ENCODE data around the gene POLR3E.

Gene POLR3E

DNA sequence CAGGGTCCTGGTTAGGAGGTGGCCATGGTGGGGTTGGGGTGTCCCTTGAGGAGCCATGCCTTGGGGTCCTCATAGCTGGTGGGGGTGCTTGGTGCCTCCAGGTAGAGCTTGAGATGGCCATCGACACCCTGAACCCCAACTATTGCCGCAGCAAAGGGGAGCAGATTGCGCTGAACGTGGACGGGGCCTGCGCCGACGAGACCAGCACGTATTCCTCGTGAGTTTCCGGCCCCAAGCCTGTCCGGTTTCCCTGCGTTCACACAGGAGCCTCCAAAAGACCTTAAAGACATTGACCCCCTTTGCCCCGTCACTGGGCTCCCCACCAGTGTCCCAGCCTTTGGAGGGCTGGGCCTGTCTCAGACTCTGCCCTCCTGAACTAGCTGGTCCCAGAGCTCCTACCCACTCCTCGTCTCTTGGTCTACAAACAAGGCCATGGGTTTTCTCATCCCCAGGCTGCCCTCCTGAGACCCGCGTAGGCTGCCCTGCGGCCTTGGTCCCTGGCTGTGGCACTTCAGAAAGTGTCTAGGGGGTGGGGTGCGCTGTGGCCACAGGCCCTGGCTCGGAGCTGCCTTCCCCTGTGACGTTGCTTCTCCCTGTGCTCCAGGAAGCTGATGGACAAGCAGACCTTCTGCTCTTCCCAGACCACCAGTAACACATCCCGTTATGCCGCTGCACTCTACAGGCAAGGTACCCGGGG lies 11.8 kb downstream of the POLR3E start:
- H3K4me3 ChIP-seq (ENCODE audit: low read depth, low read length): no peak overlapping the region
- DNase-seq (ENCODE audit: low read depth): no peak
- TF ChIP-seq, protein P1, sequence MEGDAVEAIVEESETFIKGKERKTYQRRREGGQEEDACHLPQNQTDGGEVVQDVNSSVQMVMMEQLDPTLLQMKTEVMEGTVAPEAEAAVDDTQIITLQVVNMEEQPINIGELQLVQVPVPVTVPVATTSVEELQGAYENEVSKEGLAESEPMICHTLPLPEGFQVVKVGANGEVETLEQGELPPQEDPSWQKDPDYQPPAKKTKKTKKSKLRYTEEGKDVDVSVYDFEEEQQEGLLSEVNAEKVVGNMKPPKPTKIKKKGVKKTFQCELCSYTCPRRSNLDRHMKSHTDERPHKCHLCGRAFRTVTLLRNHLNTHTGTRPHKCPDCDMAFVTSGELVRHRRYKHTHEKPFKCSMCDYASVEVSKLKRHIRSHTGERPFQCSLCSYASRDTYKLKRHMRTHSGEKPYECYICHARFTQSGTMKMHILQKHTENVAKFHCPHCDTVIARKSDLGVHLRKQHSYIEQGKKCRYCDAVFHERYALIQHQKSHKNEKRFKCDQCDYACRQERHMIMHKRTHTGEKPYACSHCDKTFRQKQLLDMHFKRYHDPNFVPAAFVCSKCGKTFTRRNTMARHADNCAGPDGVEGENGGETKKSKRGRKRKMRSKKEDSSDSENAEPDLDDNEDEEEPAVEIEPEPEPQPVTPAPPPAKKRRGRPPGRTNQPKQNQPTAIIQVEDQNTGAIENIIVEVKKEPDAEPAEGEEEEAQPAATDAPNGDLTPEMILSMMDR (IDR thresholded peaks at IDR 0.05; ENCODE audit: insufficient read depth, low read depth, low read length, missing control alignments): no peak

DNA sequence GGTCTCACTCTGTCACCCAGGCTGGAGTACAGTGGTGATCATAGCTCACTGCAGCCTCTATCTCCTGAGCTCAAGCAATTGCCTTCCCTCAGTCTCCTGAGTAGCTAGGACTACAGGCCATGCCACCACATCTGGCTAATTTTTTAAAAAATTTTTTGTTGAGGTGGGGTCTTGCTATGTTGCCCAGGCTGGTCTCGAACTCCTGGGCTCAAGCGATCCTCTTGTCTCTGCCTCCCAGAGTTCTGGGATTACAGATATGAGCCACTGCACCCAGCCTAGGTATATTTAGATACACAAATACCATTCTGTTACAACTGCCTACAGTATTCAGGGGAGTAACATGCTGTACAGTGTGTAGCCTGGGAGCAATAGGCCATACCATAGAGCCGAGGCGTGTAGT lies 14.3 kb downstream of the POLR3E start:
- H3K4me3 ChIP-seq (ENCODE audit: low read depth, low read length): no peak overlapping the region
- TF ChIP-seq, protein P1 (IDR thresholded peaks at IDR 0.05; ENCODE audit: insufficient read depth, low read depth, low read length, missing control alignments): no peak
- no peak for DNase-seq (ENCODE audit: low read depth)

DNA sequence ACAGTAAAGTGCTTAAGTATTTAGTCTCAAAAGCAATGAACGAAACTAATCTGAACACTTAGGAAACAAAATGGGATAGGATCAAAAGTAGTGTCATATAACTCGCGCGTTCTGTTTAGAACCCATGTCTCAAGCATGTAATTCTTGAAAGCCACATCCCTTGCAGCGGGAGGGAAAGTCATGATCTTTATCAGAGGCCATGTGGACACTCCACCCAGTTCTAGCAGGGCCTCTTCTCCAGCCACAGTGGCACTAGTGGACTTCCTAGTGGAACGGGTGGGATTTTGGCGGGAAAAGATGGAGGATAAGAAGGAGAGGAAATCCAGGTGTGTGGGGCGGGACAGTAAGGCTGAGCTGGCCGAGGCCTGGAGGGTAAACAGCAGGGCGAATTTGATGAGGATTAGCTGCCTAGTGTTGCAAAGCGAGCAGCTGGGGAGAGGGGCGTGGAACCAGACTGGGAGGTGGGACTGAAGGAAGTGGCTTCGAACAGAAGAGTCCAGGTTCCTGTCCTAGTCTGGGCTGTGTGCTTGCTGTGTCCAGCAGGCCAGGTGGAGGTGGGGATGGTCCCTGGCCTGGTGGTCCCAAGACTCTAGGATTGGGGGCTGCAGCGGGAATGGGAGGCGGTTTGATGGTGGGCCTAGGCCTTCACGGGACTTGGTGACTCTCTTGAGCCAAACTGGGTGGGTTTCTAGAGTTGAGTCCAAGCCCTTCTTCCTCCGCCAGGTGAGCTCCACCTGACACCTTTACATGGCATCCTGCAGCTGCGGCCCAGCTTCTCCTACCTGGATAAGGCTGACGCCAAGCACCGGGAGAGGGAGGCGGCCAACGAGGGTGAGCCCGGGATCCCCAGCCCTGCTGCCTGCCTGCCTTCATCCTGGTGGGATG lies 15.9 kb downstream of the POLR3E start:
- DNase-seq (ENCODE audit: low read depth): no peak
- TF ChIP-seq, protein P1 (IDR thresholded peaks at IDR 0.05; ENCODE audit: insufficient read depth, low read depth, low read length, missing control alignments): no peak
- no peak overlapping the region for H3K4me3 ChIP-seq (ENCODE audit: low read depth, low read length)

DNA sequence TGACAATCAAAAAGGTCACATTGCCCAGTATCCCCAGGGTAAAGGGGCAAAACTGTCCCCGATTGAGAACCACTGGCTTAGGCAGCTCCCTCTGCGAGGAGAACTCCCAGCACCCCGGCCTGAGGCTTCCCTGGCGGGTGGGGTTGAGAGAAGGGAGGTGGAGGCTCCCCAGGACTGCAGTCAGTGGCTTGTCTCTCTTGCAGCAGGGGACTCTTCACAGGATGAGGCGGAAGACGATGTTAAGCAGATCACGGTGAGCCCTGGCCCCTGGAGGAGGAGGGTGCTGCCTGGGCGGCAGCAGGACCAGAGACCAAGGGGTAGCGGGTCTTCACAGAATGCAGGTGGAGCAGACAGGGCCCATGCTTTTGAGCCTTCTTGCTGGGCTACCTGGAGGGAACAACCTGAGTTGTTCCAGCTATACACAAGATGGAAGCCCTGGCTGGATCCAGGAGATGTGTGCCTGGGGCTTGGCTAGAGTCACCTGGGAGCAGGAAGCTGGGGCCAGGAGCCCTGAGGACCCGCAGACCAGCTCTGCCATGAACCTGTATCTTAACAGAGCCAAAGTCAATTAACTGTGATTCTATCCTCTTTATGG lies 16.8 kb downstream of the POLR3E start:
- TF ChIP-seq, protein P1 (IDR thresholded peaks at IDR 0.05; ENCODE audit: insufficient read depth, low read depth, low read length, missing control alignments): no peak
- no peak for DNase-seq (ENCODE audit: low read depth)
- no peak overlapping the region for H3K4me3 ChIP-seq (ENCODE audit: low read depth, low read length)

DNA sequence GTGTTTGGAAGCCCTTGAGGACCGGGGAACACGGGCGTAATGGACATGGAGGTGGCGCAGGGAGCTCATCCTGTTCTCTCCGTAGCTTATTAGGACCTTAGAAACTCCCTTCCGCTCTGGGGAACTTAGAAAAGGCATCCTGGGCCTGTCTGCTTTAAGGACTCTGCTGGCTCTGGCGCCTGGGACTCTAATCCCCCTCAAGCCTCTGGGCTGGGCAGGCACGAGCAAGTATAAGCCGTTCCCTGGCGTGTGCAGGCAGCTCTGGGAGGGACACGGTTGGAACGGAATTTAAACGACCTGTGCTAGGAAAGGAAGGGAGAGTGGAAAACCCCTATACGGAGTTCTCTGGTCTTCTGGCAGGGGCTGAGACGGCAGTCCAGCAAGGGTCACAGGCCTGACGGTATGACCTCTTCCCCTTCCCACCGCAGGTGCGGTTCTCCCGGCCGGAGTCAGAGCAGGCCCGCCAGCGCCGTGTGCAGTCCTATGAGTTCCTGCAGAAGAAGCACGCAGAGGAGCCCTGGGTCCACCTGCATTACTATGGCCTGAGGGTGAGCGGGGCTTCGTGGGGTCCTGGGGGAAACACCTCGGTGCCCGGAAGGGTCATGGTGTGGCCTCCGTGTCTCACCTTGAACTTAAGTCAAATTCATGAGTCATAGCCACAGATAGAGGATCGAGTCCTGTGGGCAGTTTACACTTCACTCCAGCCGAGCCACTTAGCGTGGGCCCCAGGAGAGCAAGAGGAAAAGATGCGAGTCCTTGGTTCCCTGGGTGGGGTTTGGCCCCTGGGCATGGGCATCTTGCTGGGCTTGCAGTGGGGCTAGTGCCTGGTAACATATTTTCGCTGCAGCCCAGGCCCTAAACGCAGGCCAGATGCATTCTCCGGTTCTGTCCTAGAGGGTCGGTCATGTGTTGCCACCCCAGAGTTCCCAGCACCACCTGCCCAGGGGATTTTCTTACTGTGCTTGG lies 17.7 kb downstream of the POLR3E start:
- TF ChIP-seq, protein P1 (IDR thresholded peaks at IDR 0.05; ENCODE audit: insufficient read depth, low read depth, low read length, missing control alignments): no peak
- DNase-seq (ENCODE audit: low read depth): no peak
- H3K4me3 ChIP-seq (ENCODE audit: low read depth, low read length): no peak overlapping the region

DNA sequence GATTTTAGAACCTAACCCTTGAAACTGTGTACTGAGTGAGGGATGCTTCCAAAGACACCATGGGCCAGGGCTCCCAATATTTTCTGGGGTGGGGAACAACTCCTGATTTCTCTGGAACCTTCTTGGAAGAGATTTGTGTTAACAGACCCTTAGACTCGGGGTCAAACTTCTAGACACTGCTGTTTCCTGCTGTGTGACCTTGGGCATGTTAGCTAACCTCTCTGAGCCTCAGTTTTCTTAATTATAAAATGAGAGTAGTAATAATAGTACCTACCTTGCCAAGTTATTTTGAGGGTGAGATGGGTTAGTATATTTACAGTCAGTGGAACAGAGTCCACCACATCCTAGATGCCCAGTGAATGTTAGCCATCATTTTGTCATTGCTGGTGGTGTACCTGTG lies 18.8 kb downstream of the POLR3E start:
- H3K4me3 ChIP-seq (ENCODE audit: low read depth, low read length): no peak overlapping the region
- no peak for DNase-seq (ENCODE audit: low read depth)
- TF ChIP-seq, protein P1 (IDR thresholded peaks at IDR 0.05; ENCODE audit: insufficient read depth, low read depth, low read length, missing control alignments): no peak
